K562 (cell line): ENCODE data around the gene RASIP1. TPM values are rescaled to one million over a fixed set of nuclear protein-coding genes. Genes with fewer than 3 reads are reported as not detected.
A peak's percentile ranks its signal among the peaks of the same experiment; 100 is the strongest.

ENCODE experiments used
- ATAC-seq: fragments of 200-7000 bp; cut with Tn5 transposase; 3 replicates; pipeline ENCODE4 v1.9.1; 2020; ENCODE audit warnings: moderate library complexity
- BruUV-seq: library from RNA; stranded (reverse); fragments of 400-500 nt; replicated peaks from 2 replicates; lab custom pipeline; 2021; lab: Mats Ljungman, UMichigan
- CTCF ChIA-PET: fragments of 300-600 bp; formaldehyde crosslinking; extraction: SDS; loops from one replicate; lab custom pipeline; 2021; ENCODE audit warnings: low intra/inter-chr PET ratio; lab: Yijun Ruan, JAX
- POLR2A ChIA-PET: fragments of 300-600, 350-650 bp; sonication (Branson Sonifier 250); formaldehyde crosslinking; extraction: SDS; loops from one replicate; lab custom pipeline; 2021; ENCODE audit warnings: antibody characterized with exemption, inconsistent platforms; lab: Yijun Ruan, JAX
- DNase-seq, 4 experiments: peaks; one replicate each; pipeline versions ENCODE4 v3.0.0 to v3.0.0-alpha.2; 2011 to 2018; ENCODE audit warnings: low spot score in 3 of 4, mixed read lengths in 3 of 4; ENCODE audit errors: extremely low read depth in 1 of 4
- FAIRE-seq: peaks from 2 replicates; lab custom pipeline; 2011; peaks lifted over from hg19 to GRCh38; lab: Jason Lieb, UNC
- H2AFZ ChIP-seq: 2 replicates; pipeline ENCODE4 v1.6.0; 2011; ENCODE audit warnings: low read depth, low read length, control low read depth, inconsistent platforms
- H3K27ac ChIP-seq: fragments of 200-600 bp; 3 replicates; pipeline ENCODE4 v1.8.0; 2011; ENCODE audit warnings: low read depth, mild to moderate bottlenecking, control low read depth, inconsistent platforms, low read length, moderate library complexity, mixed read lengths; ENCODE audit errors: extremely low read depth
- H3K27me3 ChIP-seq, 2 experiments: fragments of 300-600 bp in 1 of 2; 2 replicates in 1 of 2; 3 replicates in 1 of 2; pipeline versions ENCODE4 v1.6.0 to v1.8.0; 2011; ENCODE audit warnings: inconsistent platforms in 2 of 2, low read length in 2 of 2, mild to moderate bottlenecking in 1 of 2, mixed read lengths in 1 of 2, moderate library complexity in 1 of 2; ENCODE audit not compliant: control insufficient read depth in 2 of 2, insufficient read depth in 2 of 2
- H3K36me3 ChIP-seq: fragments of 300-600 bp; 3 replicates; pipeline ENCODE4 v1.8.0; 2011; ENCODE audit warnings: mild to moderate bottlenecking, low read length, inconsistent platforms; ENCODE audit not compliant: control insufficient read depth, insufficient read depth
- H3K4me1 ChIP-seq, 2 experiments: fragments of 200-600 bp in 1 of 2; replicated peaks in 1 of 2; 2 replicates in 1 of 2; 3 replicates in 1 of 2; pipeline versions ENCODE4 v1.5.1 to v1.8.0; 2011; ENCODE audit warnings: inconsistent platforms in 2 of 2, low read length in 2 of 2, mild to moderate bottlenecking in 1 of 2, mixed read lengths in 1 of 2, moderate library complexity in 1 of 2; ENCODE audit not compliant: control insufficient read depth in 2 of 2, insufficient read depth in 2 of 2
- H3K4me2 ChIP-seq: 2 replicates; pipeline ENCODE4 v1.6.1; 2011; ENCODE audit warnings: low read length, control low read depth, inconsistent platforms, mixed read lengths; ENCODE audit not compliant: insufficient read depth
- H3K4me3 ChIP-seq: fragments of 200-600 bp; sonication (generic), shearing (Covaris generic); 2 replicates; pipeline ENCODE4 v1.5.1; 2016; ENCODE audit warnings: control low read depth, inconsistent platforms
- H3K79me2 ChIP-seq: fragments of 200-600 bp; 3 replicates; pipeline ENCODE4 v1.8.0; 2011; ENCODE audit warnings: low read length, inconsistent platforms; ENCODE audit not compliant: control insufficient read depth, insufficient read depth
- H3K9ac ChIP-seq, 2 experiments: 2 replicates each; pipeline versions ENCODE4 v1.6.0 to v1.6.1; 2011; ENCODE audit warnings: low read depth in 2 of 2, low read length in 2 of 2, control low read depth in 1 of 2, inconsistent platforms in 1 of 2, mild to moderate bottlenecking in 1 of 2, mixed read lengths in 1 of 2; ENCODE audit not compliant: insufficient read depth in 1 of 2
- H3K9me1 ChIP-seq: one replicate; pipeline ENCODE4 v1.6.0; 2011; ENCODE audit warnings: inconsistent platforms, mild to moderate bottlenecking, low read length, moderate library complexity; ENCODE audit not compliant: control insufficient read depth, insufficient read depth
- H3K9me3 ChIP-seq: replicated peaks from 2 replicates; pipeline ENCODE4 v1.5.1; 2011; ENCODE audit warnings: low read depth, low read length, inconsistent platforms; ENCODE audit not compliant: control insufficient read depth, insufficient read depth
- H4K20me1 ChIP-seq: replicated peaks from 2 replicates; pipeline ENCODE4 v1.6.1; 2011; ENCODE audit warnings: low read length, inconsistent platforms, mixed read lengths; ENCODE audit not compliant: control insufficient read depth, insufficient read depth
- ATF3 ChIP-seq, 2 experiments: fragments of 450-650 bp in 1 of 2; sonication (generic) in 1 of 2; formaldehyde crosslinking in 1 of 2; IDR thresholded peaks in 1 of 2; conservative IDR thresholded peaks in 1 of 2; 2 replicates each; pipeline versions ENCODE4 v1.6.1 to v1.8.1; 2016 to 2023; ENCODE audit warnings: mild to moderate bottlenecking in 2 of 2, moderate library complexity in 2 of 2, inconsistent platforms in 1 of 2, missing genetic modification reagents in 1 of 2
- C11orf30 ChIP-seq: fragments of 450-650 bp; IDR thresholded peaks from 2 replicates; pipeline ENCODE4 v1.6.1; 2016; ENCODE audit warnings: low read depth, mild to moderate bottlenecking
- CEBPB ChIP-seq: fragments of 450-650 bp; IDR thresholded peaks from 2 replicates; pipeline ENCODE4 v1.6.1; 2016; ENCODE audit warnings: missing genetic modification characterization, missing compliant biosample characterization
- CREM ChIP-seq: IDR thresholded peaks from 2 replicates; pipeline ENCODE4 v1.6.1; 2014; ENCODE audit warnings: antibody characterized with exemption, low read depth
- HMG20A ChIP-seq: fragments of 450-650 bp; formaldehyde crosslinking; conservative IDR thresholded peaks from 2 replicates; pipeline ENCODE4 v1.4.0; 2020; ENCODE audit warnings: mild to moderate bottlenecking, mixed read lengths
- MAFG ChIP-seq: fragments of 450-650 bp; conservative IDR thresholded peaks from 2 replicates; pipeline ENCODE4 v1.6.1; 2016; ENCODE audit warnings: missing genetic modification characterization, missing compliant biosample characterization
- RBM15 ChIP-seq: fragments of 200-400 bp; formaldehyde crosslinking; IDR thresholded peaks from 2 replicates; pipeline ENCODE4 v1.6.1; 2018; ENCODE audit warnings: mild to moderate bottlenecking, low read length, moderate library complexity; ENCODE audit not compliant: insufficient read depth
- SPI1 ChIP-seq: IDR thresholded peaks from 2 replicates; pipeline ENCODE4 v1.6.1; 2011; ENCODE audit warnings: low read depth, low read length, control low read depth, borderline replicate concordance
- SUPT5H ChIP-seq: fragments of 450-650 bp; IDR thresholded peaks from 2 replicates; pipeline ENCODE4 v1.6.1; 2016
- ZNF253 ChIP-seq: fragments of 250-450 bp; sonication (Bioruptor Pico); conservative IDR thresholded peaks from 2 replicates; pipeline ENCODE4 v1.6.1; 2021; ENCODE audit warnings: mild to moderate bottlenecking
- ZNF316 ChIP-seq: fragments of 450-650 bp; IDR thresholded peaks from 2 replicates; pipeline ENCODE4 v1.6.1; 2016
- ZNF408 ChIP-seq: fragments of 250-450 bp; sonication (Bioruptor Pico); IDR thresholded peaks from 2 replicates; pipeline ENCODE4 v1.4.0; 2020; ENCODE audit warnings: low read depth, mild to moderate bottlenecking, moderate library complexity
- WGBS: fragments of 100-300 bp; shearing (Covaris generic); methylation state at CpG from one replicate; pipeline ENCODE4 v1.1.6; 2016; ENCODE audit warnings: low coverage, mixed read lengths; ENCODE audit not compliant: insufficient coverage; ENCODE audit errors: missing lambda C conversion rate; 5-methylcytosine and 5-hydroxymethylcytosine counted together
- in situ Hi-C: fragments of 300-500 bp; cut with MboI; formaldehyde crosslinking; loops from 4 replicates; pipeline ENCODE4 v1.15.0; 2018; ENCODE audit warnings: inconsistent platforms, mixed read lengths
- intact Hi-C: fragments of 100-400 bp; cut with micrococcal nuclease; formaldehyde crosslinking; loops from 2 replicates; pipeline ENCODE4 v1.14.2; 2022
- polyA plus RNA-seq, 8 experiments: library from polyadenylated mRNA; depleted of rRNA in 4 of 8; stranded (reverse) in 5 of 8; unstranded in 3 of 8; fragments of >200 nt; fragmentation: Nextera tagmentation in 2 of 8; fragmentation: Illumina TruSeq in 1 of 8; extraction: Ambion mirVana in 2 of 8; extraction: Trizol in 1 of 8; gene quantifications; 2 replicates each; pipeline versions ENCODE4 v1.2.1 to v1.2.3, GENCODE V29; 2011 to 2014; ENCODE audit warnings: inconsistent platforms in 1 of 8, missing spikeins in 1 of 8
- total RNA-seq, 7 experiments: library from RNA; depleted of rRNA in 6 of 7; stranded (reverse); fragments of >200 nt in 6 of 7; fragmentation: Illumina TruSeq in 2 of 7; extraction: Trizol in 2 of 7; gene quantifications; 2 replicates each; pipeline versions ENCODE4 v1.2.1 to v1.2.3, GENCODE V29; 2011 to 2021; ENCODE audit warnings: low replicate concordance in 1 of 7

Gene RASIP1
- total and polyA plus RNA-seq, 9 of the 15 experiments (the other 6 are each of a cell fraction or from before 2014, with no cell fraction given), result 0.20 to 4.7 (median 1.5) TPM

- ChIA-PET POLR2A (interaction anchor here (0.6 kb wide), 1 partner anchor 583 kb away, joined by 3 read pairs; no protein-coding TSS in a partner anchor), CTCF (no interaction called here)
- intact Hi-C loops, result no loop called here
Observed at GRCh38 chr19:48711106-48711662, 29.2 kb downstream of the RASIP1 start.

More at GRCh38 chr19:48711106-48711662, 29.2 kb downstream of the RASIP1 start:
- ATAC-seq, result no peak
- Histone ChIP-seq H3K27me3 (no peaks in the 10 kb centered on the region), H3K4me2 (no peak overlapping the region), H3K36me3 (no peaks in the 10 kb centered on the region), H3K9me3 (no peaks in the 10 kb centered on the region), H2AFZ (no peak overlapping the region), H3K4me1 (peaks cover 18 to 40% of the 10 kb centered on the region in 2 experiments), H4K20me1 (no peaks in the 10 kb centered on the region), H3K27ac (no peak overlapping the region), H3K9ac (peak overlapping the region in 1 of 2 experiments; percentile 82; a peak in 2 of 4 replicates), H3K4me3 (no peak overlapping the region), H3K79me2 (peaks cover 7% of the 10 kb centered on the region; the same call in 1 of the 3 replicates), H3K9me1 (no peaks in the 10 kb centered on the region)
- 34% methylated on average over 4 of the region's 4 CpGs for WGBS
- in situ Hi-C loops, result no loop called here
- TF ChIP-seq CREM (no peak), C11orf30 (peak; percentile 54), ATF3 (IDR thresholded peaks at IDR 0.05) (no peak), ATF3 (CRISPR knock-in tag; conservative IDR thresholded peaks at IDR 0.05) (no peak), RBM15 (no peak), SPI1 (no peak), MAFG (tag) (peak; percentile 42; the same call in 1 of the 2 replicates), HMG20A (CRISPR knock-in tag) (no peak), SUPT5H (no peak), ZNF253 (CRISPR knock-in tag) (no peak), CEBPB (no peak), ZNF316 (peak; percentile 55), ZNF408 (CRISPR knock-in tag) (no peak)
- no TSS peak for BruUV-seq
- no peak for FAIRE-seq
- no peak for DNase-seq
